MCF 10A (cell line): ENCODE data around the gene BHLHE40. TPM values are rescaled to one million over a fixed set of nuclear protein-coding genes. Genes with fewer than 3 reads are reported as not detected.

Experiments
- BruUV-seq: library from RNA; stranded (reverse); fragments of 400-500 nt; replicated peaks from 2 replicates; lab custom pipeline; 2021; lab: Mats Ljungman, UMichigan
- CTCF ChIA-PET: fragments of 300-600 bp; sonication (Branson Sonifier 250); formaldehyde crosslinking; extraction: SDS; loops from one replicate; lab custom pipeline; 2021; ENCODE audit warnings: antibody characterized with exemption, inconsistent platforms; lab: Yijun Ruan, JAX
- POLR2A ChIA-PET: fragments of 300-600, 350-650 bp; sonication (Branson Sonifier 250); formaldehyde crosslinking; extraction: SDS; loops from one replicate; lab custom pipeline; 2020; ENCODE audit warnings: antibody characterized with exemption, inconsistent platforms; lab: Yijun Ruan, JAX
- DNase-seq: peaks from one replicate; pipeline ENCODE4 v3.0.0-alpha.2; 2018; ENCODE audit not compliant: unreplicated experiment
- H3K27ac Mint-ChIP-seq: one replicate; pipeline ENCODE4 v1.8.0; 2022; ENCODE audit warnings: mild to moderate bottlenecking, low read depth, mixed read lengths; ENCODE audit not compliant: unreplicated experiment
- H3K27me3 Mint-ChIP-seq: one replicate; pipeline ENCODE4 v1.8.0; 2022; ENCODE audit warnings: mixed read lengths; ENCODE audit not compliant: insufficient read depth, unreplicated experiment
- H3K36me3 Mint-ChIP-seq: one replicate; pipeline ENCODE4 v1.8.0; 2022; ENCODE audit warnings: mild to moderate bottlenecking, moderate library complexity, mixed read lengths; ENCODE audit not compliant: insufficient read depth, unreplicated experiment
- H3K4me1 Mint-ChIP-seq: one replicate; pipeline ENCODE4 v1.8.0; 2022; ENCODE audit warnings: mixed read lengths; ENCODE audit not compliant: insufficient read depth, unreplicated experiment
- H3K4me3 Mint-ChIP-seq: one replicate; pipeline ENCODE4 v1.8.0; 2022; ENCODE audit warnings: mild to moderate bottlenecking, moderate library complexity, mixed read lengths; ENCODE audit not compliant: unreplicated experiment
- H3K9me3 Mint-ChIP-seq: one replicate; pipeline ENCODE4 v1.8.0; 2022; ENCODE audit warnings: mixed read lengths; ENCODE audit not compliant: unreplicated experiment
- intact Hi-C: fragments of 100-400 bp; cut with micrococcal nuclease; formaldehyde crosslinking; loops from 2 replicates; pipeline ENCODE4 v1.14.1; 2022
- total RNA-seq: library from RNA; stranded (reverse); gene quantifications from 2 replicates; pipeline ENCODE4 v1.2.3, GENCODE V29; 2022
- TF ChIP-seq, protein P1 (sequence below): fragments of 200-600 bp; IDR thresholded peaks from one replicate; pipeline ENCODE4 v1.8.0; 2022; ENCODE audit warnings: antibody characterized with exemption, mild to moderate bottlenecking; ENCODE audit not compliant: unreplicated experiment

Gene BHLHE40
- total RNA-seq, 1 experiment from 2014 or later, result 16.8 TPM

DNA sequence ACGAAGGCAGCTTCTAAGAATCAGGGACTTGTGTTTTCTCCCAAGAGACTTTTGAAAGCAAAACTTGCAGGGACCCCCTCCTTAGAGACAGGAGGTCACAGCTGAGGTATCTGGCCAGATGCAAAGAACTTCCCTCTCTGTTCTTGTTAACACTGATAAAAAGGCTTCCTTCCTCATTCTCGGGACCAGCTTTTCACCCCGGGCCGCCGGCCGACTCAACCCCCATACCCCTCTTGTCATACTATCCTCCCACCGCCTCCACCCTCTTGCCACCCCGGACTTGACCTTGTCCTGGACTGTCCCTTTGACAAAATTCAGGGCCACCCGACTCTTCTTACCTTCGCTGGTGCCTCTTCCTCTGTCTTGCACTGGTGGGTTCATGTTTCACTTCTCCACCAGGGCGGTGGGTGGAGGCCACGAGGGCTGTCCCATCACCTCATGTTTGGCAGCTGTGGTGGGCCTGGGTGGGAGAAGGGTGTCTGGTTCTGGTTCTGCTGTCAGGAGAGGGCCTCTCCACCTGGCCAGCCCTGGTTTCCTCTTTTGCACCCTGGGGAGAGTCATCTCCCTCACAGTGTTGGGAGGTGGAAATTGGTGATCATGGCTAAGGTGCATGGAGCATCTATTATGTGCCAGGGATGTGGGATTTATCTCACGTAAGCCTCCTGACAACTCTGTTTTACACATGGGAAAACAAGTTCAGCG, 32.5 kb downstream of the BHLHE40 start:
- Mint-ChIP-seq H3K4me3 (no peak overlapping the region), H3K27me3 (no peaks in the 10 kb centered on the region), H3K27ac (no peak overlapping the region), H3K9me3 (no peaks in the 10 kb centered on the region), H3K36me3 (no peaks in the 10 kb centered on the region), H3K4me1 (peaks cover 29% of the 10 kb centered on the region)
- ChIA-PET POLR2A (interaction anchor here (1.6 kb wide), 1 partner anchor 11 kb away, joined by 7 read pairs; no protein-coding TSS in a partner anchor), CTCF (interaction anchor here (0.6 to 2.1 kb wide), 8 partner anchors 10 to 268 kb away, joined by 3 to 9 read pairs (median 4); no protein-coding TSS in a partner anchor)
- intact Hi-C loops, result no loop called here
- no TSS peak for BruUV-seq
- TF ChIP-seq, protein P1, sequence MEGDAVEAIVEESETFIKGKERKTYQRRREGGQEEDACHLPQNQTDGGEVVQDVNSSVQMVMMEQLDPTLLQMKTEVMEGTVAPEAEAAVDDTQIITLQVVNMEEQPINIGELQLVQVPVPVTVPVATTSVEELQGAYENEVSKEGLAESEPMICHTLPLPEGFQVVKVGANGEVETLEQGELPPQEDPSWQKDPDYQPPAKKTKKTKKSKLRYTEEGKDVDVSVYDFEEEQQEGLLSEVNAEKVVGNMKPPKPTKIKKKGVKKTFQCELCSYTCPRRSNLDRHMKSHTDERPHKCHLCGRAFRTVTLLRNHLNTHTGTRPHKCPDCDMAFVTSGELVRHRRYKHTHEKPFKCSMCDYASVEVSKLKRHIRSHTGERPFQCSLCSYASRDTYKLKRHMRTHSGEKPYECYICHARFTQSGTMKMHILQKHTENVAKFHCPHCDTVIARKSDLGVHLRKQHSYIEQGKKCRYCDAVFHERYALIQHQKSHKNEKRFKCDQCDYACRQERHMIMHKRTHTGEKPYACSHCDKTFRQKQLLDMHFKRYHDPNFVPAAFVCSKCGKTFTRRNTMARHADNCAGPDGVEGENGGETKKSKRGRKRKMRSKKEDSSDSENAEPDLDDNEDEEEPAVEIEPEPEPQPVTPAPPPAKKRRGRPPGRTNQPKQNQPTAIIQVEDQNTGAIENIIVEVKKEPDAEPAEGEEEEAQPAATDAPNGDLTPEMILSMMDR, result no peak
- no peak for DNase-seq

DNA sequence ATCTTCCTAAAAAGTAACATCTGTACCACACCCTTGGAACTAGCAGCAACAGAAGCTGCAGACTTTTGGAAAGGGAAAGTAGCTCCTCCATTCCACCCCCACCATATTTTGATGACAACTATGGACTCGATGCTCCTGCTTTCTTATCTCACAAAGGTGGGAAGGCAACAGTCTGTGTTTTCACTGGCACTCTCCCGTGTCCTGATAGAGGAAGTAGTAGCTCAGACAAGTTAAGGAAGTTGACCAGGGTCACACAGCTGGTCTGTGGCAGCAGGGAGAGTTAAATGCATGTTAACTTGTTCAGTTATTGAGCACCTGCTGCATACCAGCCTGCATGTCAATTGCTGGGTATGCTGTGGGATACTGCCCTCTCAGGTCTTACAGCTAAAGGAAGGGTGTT, 33.1 kb downstream of the BHLHE40 start:
- Mint-ChIP-seq H3K4me3 (no peak overlapping the region), H3K4me1 (peaks cover 34% of the 10 kb centered on the region), H3K27ac (peak overlapping the region; percentile 79), H3K9me3 (no peaks in the 10 kb centered on the region), H3K36me3 (no peaks in the 10 kb centered on the region), H3K27me3 (no peaks in the 10 kb centered on the region)
- intact Hi-C loops, result no loop called here
- POLR2A ChIA-PET, result interaction anchor here (1.4 to 2.2 kb wide), 3 partner anchors 12 to 32 kb away, joined by 7 to 9 read pairs (median 8); partner anchors contain the start of gene BHLHE40
- TF ChIP-seq, protein P1, result no peak
- CTCF ChIA-PET, result interaction anchor here (0.6 to 2.1 kb wide), 11 partner anchors 9 to 302 kb away, joined by 3 to 9 read pairs (median 4); no protein-coding TSS in a partner anchor
- BruUV-seq, result no TSS peak
- DNase-seq, result no peak

- no peaks in the 10 kb centered on the region for H3K27me3 Mint-ChIP-seq
- BruUV-seq, result no TSS peak
- H3K9me3 Mint-ChIP-seq, result no peaks in the 10 kb centered on the region
- intact Hi-C loops, result loop anchor here (1.0 kb wide), 1 partner anchor 18 kb away; no protein-coding TSS in a partner anchor
- no peaks in the 10 kb centered on the region for H3K36me3 Mint-ChIP-seq
- H3K4me1 Mint-ChIP-seq, result peaks cover 40% of the 10 kb centered on the region
- ChIA-PET POLR2A (interaction anchor here (0.6 to 2.2 kb wide), 8 partner anchors 9 to 110 kb away, joined by 3 to 9 read pairs (median 4); partner anchors contain the start of gene BHLHE40), CTCF (interaction anchor here (0.6 to 2.1 kb wide), 10 partner anchors 8 to 1842 kb away, joined by 3 to 9 read pairs (median 4); no protein-coding TSS in a partner anchor)
- TF ChIP-seq, protein P1, result no peak
- no peak overlapping the region for H3K4me3 Mint-ChIP-seq
- peak overlapping the region; percentile 55 for H3K27ac Mint-ChIP-seq
- DNase-seq, result peak; percentile 86
Measured at GRCh38 chr3:5013021-5013906, 34.0 kb downstream of the BHLHE40 start.
